Measurements from ENCODE around the gene ANKRD12.
"Not testable (repeated sequence)": the region's sequence is repeated elsewhere in the genome, so short reads cannot be mapped to it uniquely, and the experiment has no call there.

The ANKRD12 gene

DNA sequence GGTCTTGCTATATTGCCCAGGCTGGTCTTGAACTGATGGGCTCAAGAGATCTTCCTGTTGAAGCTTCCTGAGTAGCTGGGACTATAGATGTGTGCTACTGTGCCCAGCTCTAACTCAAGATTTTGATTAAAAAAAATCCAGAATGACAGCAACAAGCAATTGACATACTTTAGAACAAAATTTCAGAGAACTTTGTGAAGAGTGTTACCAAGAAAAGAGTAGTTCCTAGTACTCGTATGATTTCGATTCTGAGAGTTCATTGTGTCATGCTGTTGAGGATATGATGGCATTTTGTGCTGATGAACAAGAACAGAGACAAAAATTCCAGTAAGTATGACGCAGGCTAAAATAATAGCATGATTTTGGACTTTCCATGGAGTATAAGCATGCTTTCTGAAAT, 107.8 kb downstream of the ANKRD12 start:
- H3K4me1 ChIP-seq (ENCODE audit: insufficient read depth, low read length), result peaks cover 24% of the 10 kb centered on the region; the same call in 1 of the 2 replicates
- H3K9me3 ChIP-seq (ENCODE audit: insufficient read depth, low read depth, low read length), result no peaks in the 10 kb centered on the region
- H3K9ac ChIP-seq (ENCODE audit: low read depth, low read length), result no peak overlapping the region
- H3K27me3 ChIP-seq (ENCODE audit: insufficient read depth, low read length), result no peaks in the 10 kb centered on the region
- no peaks in the 10 kb centered on the region for H3K36me3 ChIP-seq (ENCODE audit: insufficient read depth, low read depth, low read length)
- H3K27ac ChIP-seq (ENCODE audit: low read length), result no peak overlapping the region
- no peak overlapping the region for H3K4me3 ChIP-seq (ENCODE audit: low read length)

DNA sequence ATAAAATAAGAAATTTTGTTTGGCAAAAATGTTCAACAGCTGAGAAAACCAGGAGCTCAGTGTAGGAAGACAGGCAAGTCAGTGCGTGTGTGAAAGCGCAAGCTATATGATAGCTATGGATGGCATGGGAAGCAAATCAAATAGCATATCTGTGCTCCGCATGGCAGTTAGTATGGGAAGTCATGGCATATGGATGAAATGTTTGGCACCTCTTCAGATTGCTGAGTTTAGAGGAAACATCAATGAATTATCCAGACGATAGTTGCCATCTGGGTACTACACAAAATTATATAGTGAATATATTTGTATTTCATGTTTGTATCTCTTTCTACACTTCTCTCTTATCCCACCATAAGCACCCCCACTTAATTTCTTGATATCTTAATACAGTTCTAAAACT, 112.1 kb downstream of the ANKRD12 start:
- no peaks in the 10 kb centered on the region for H3K27me3 ChIP-seq (ENCODE audit: insufficient read depth, low read length)
- no peak overlapping the region for H3K27ac ChIP-seq (ENCODE audit: low read length)
- no peak overlapping the region for H3K9ac ChIP-seq (ENCODE audit: low read depth, low read length)
- no peaks in the 10 kb centered on the region; the same call in 1 of the 2 replicates for H3K4me1 ChIP-seq (ENCODE audit: insufficient read depth, low read length)
- H3K9me3 ChIP-seq (ENCODE audit: insufficient read depth, low read depth, low read length), result no peaks in the 10 kb centered on the region
- H3K36me3 ChIP-seq (ENCODE audit: insufficient read depth, low read depth, low read length), result 0 out of 2 replicates have a peak, but pooled peaks cover under 1% of the 10 kb centered on the region
- H3K4me3 ChIP-seq (ENCODE audit: low read length), result no peak overlapping the region

DNA sequence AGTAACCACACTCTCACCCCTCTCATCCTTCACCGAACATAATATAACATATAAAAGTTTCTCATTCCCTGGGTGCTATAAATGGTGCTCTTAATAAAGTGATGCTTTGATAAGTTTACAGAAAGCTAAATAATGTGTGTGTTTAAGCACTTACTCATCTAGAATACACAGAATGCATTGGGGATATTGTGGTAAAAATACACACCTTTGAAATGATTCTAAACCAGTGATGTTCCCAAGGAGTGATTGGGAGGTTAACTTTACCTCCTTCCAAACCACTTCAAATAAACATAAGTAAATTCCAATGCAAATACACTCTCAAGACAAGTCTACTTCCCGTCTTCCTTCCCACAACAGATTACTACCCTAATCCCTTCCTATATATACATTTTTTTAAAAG, 112.7 kb downstream of the ANKRD12 start:
- Histone ChIP-seq H3K4me3 (ENCODE audit: low read length) (no peak overlapping the region), H3K4me1 (ENCODE audit: insufficient read depth, low read length) (no peaks in the 10 kb centered on the region; the same call in 1 of the 2 replicates), H3K9ac (ENCODE audit: low read depth, low read length) (no peak overlapping the region), H3K27ac (ENCODE audit: low read length) (no peak overlapping the region), H3K36me3 (ENCODE audit: insufficient read depth, low read depth, low read length) (peaks cover 7% of the 10 kb centered on the region; the same call in 1 of the 2 replicates), H3K9me3 (ENCODE audit: insufficient read depth, low read depth, low read length) (no peaks in the 10 kb centered on the region), H3K27me3 (ENCODE audit: insufficient read depth, low read length) (no peaks in the 10 kb centered on the region)

DNA sequence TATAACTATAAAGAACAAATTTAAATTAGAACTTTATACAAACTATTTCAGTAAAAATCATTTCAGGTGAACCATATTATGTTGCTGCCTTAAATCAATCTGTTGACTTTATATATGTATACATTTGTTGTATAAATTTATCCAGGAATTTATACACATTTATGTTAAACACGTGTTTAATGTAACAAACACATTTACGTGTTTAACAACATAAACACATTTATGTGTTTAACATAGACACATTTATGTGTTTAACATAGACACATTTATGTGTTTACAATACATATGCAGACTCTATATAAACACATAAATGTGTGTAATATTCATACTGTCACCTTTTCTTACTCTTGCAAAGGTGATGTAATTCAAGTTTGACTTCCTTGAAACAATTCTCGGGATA, 122.6 kb downstream of the ANKRD12 start:
- Histone ChIP-seq H3K36me3 (ENCODE audit: insufficient read depth, low read depth, low read length) (peaks cover 16% of the 10 kb centered on the region; the same call in 1 of the 2 replicates), H3K27me3 (ENCODE audit: insufficient read depth, low read length) (no peaks in the 10 kb centered on the region), H3K9ac (ENCODE audit: low read depth, low read length) (no peak overlapping the region), H3K4me1 (ENCODE audit: insufficient read depth, low read length) (peaks cover 6% of the 10 kb centered on the region; the same call in 1 of the 2 replicates), H3K4me3 (ENCODE audit: low read length) (no peak overlapping the region), H3K27ac (ENCODE audit: low read length) (no peak overlapping the region), H3K9me3 (ENCODE audit: insufficient read depth, low read depth, low read length) (no peaks in the 10 kb centered on the region)

DNA sequence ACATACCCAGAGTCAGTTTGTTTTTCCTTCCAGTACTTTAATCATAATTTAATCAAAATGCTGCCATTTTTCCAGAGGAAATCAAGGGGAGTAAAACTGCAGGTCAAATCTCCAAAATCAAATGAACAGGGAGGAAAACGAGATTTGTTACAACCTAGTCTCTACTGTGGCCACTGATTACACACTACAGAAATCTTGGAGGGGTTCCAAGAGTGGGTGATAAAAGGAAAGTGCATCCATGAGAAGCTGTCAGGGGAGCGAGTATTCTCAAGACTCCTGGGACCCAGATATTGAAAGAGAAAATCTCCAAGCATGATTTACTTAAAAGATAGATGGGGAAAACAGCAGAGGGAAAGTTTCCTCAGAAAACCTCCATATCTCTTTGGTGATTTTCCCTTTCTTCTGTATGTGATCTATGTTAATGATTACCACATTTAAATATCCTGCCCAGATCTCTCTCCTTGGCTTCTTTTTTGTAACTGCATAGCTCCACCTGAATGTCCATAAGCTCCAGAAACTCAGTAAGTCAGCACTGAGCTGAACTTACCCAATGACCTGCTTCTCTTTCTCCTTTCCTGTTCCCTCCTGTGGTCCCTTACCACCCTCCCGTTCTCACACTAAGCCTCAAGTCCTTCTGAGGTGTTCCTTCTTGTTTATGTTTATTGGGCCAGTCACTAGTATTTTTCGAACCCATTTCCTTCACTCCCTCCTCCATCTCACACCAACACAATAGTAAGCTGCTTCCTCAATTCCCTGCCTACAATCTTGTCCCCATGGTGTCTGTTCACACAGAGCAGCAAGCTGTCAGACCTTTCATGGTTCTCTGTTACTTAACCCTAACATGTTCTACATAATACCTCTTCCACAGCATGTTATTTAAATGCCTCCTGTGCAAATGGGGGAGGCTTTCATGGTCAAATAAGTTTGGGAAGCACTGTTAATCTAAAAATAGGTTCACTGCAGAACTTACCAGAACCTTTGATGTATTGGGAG, 124.1 kb downstream of the ANKRD12 start:
- H3K36me3 ChIP-seq (ENCODE audit: insufficient read depth, low read depth, low read length), result peaks cover 15% of the 10 kb centered on the region; the same call in 1 of the 2 replicates
- no peak overlapping the region for H3K4me3 ChIP-seq (ENCODE audit: low read length)
- no peaks in the 10 kb centered on the region for H3K9me3 ChIP-seq (ENCODE audit: insufficient read depth, low read depth, low read length)
- H3K9ac ChIP-seq (ENCODE audit: low read depth, low read length), result no peak overlapping the region
- H3K27me3 ChIP-seq (ENCODE audit: insufficient read depth, low read length), result no peaks in the 10 kb centered on the region
- no peak overlapping the region for H3K27ac ChIP-seq (ENCODE audit: low read length)
- H3K4me1 ChIP-seq (ENCODE audit: insufficient read depth, low read length), result peaks cover 6% of the 10 kb centered on the region; the same call in 1 of the 2 replicates

DNA sequence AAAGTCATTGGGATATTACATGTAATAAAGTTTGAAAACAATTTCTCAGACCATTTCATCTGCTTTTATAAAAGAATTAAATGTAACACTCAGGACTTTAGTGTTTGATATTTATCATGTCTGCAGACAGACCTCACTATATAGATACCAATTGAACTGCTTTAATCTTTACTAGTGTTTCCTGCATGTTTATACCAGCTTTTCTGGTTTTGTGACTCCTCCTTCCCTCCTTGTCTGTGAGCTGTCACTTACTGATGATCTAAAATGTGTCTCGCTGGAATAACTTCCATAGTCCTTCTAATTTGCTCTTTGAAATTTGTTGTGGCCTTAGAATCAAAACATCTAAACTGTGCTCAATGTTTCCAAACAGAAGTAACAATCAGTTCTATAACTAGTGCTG, 126.7 kb downstream of the ANKRD12 start:
- Histone ChIP-seq H3K4me3 (ENCODE audit: low read length) (no peak overlapping the region), H3K36me3 (ENCODE audit: insufficient read depth, low read depth, low read length) (peaks cover 15% of the 10 kb centered on the region; the same call in 1 of the 2 replicates), H3K27me3 (ENCODE audit: insufficient read depth, low read length) (no peaks in the 10 kb centered on the region), H3K9ac (ENCODE audit: low read depth, low read length) (no peak overlapping the region), H3K9me3 (ENCODE audit: insufficient read depth, low read depth, low read length) (no peaks in the 10 kb centered on the region), H3K4me1 (ENCODE audit: insufficient read depth, low read length) (peaks cover 6% of the 10 kb centered on the region; the same call in 1 of the 2 replicates), H3K27ac (ENCODE audit: low read length) (no peak overlapping the region)

DNA sequence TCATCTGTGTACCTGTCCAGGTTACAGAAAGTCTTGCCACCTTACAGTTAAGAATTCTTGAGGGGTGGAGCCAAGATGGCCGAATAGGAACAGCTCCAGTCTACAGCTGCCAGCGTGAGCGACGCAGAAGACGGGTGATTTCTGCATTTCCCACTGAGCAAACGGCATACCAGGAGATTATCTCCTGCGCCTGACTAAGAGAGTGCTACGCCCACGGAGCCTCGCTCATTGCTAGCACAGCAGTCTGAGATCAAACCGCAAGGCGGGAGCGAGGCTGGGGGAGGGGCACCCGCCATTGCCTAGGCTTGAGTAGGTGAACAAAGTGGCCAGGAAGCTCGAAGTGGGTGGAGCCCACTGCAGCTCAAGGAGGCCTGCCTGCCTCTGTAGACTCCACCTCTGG, 128.2 kb downstream of the ANKRD12 start:
- H3K9ac ChIP-seq (ENCODE audit: low read depth, low read length); H3K27ac ChIP-seq (ENCODE audit: low read length); H3K9me3 ChIP-seq (ENCODE audit: insufficient read depth, low read depth, low read length); H3K4me1 ChIP-seq (ENCODE audit: insufficient read depth, low read length); H3K27me3 ChIP-seq (ENCODE audit: insufficient read depth, low read length): not testable (repeated sequence)
- Histone ChIP-seq H3K36me3 (ENCODE audit: insufficient read depth, low read depth, low read length) (peaks cover 15% of the 10 kb centered on the region; the same call in 1 of the 2 replicates), H3K4me3 (ENCODE audit: low read length) (0 out of 2 replicates have a peak overlapping the region, but pooled peaks have one; percentile 1)

DNA sequence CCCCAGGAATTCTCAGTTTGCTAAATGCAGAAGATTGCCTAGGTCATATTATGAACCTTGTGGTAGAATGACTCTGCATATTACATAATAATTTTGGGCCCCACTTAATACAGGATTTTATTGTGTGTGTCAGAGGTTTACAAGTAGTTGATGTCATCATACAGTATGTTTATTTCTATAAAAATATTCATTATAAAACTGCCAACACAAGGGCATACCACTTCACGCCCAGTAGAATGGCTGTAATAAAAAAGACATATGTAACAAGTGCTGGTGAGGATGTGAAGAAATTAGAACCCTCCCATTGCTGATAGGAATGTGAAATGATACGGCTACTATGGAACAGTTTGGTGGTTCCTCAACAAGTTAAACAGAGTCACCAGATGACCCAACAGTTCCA, 136.6 kb downstream of the ANKRD12 start:
- H3K9ac ChIP-seq (ENCODE audit: low read depth, low read length), result no peak overlapping the region
- H3K4me1 ChIP-seq (ENCODE audit: insufficient read depth, low read length), result no peaks in the 10 kb centered on the region
- H3K27ac ChIP-seq (ENCODE audit: low read length), result no peak overlapping the region
- peaks cover 16% of the 10 kb centered on the region; the same call in 1 of the 2 replicates for H3K36me3 ChIP-seq (ENCODE audit: insufficient read depth, low read depth, low read length)
- no peaks in the 10 kb centered on the region for H3K9me3 ChIP-seq (ENCODE audit: insufficient read depth, low read depth, low read length)
- no peaks in the 10 kb centered on the region for H3K27me3 ChIP-seq (ENCODE audit: insufficient read depth, low read length)
- no peak overlapping the region for H3K4me3 ChIP-seq (ENCODE audit: low read length)

DNA sequence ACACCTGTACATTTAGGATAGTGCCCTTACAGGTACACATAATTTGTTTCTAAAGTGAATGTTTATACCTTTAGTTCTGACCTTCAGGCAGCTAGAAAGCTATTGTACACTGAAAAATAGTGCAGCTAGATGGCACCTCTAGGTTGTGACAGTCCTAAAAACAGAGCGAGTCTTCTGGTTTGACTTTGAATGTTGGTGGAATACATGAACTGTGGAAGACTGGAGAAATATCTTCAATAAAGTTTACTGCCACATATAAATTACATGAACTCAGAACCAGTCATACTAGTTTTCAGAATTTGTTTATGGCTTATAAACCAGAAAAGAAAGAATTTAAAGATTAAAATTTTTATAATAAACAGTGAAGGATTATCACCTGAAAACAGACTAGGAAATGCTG, 139.3 kb downstream of the ANKRD12 start:
- Histone ChIP-seq H3K27ac (ENCODE audit: low read length) (no peak overlapping the region), H3K9ac (ENCODE audit: low read depth, low read length) (no peak overlapping the region), H3K27me3 (ENCODE audit: insufficient read depth, low read length) (no peaks in the 10 kb centered on the region), H3K36me3 (ENCODE audit: insufficient read depth, low read depth, low read length) (peaks cover 24% of the 10 kb centered on the region), H3K4me1 (ENCODE audit: insufficient read depth, low read length) (no peaks in the 10 kb centered on the region), H3K9me3 (ENCODE audit: insufficient read depth, low read depth, low read length) (no peaks in the 10 kb centered on the region), H3K4me3 (ENCODE audit: low read length) (no peak overlapping the region)

DNA sequence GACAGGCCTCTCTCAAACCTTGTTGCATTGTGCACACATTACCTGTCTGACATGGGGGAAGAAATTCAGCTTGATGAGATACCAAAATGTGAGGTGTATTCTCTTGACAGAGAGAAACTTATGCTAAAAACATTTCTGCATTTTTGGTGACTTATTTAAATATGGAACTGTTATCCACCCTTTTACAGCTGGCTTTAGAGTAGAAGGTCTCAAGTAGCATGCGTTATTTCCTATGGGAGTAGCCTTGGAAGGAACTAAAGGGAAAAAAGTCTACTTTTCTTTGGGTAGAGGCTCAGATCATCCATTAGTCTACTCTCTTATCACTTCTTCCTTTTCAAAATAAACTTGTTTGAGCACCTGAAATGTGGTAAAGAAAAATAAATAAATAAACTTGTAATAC, 141.4 kb downstream of the ANKRD12 start:
- no peaks in the 10 kb centered on the region for H3K9me3 ChIP-seq (ENCODE audit: insufficient read depth, low read depth, low read length)
- no peaks in the 10 kb centered on the region for H3K4me1 ChIP-seq (ENCODE audit: insufficient read depth, low read length)
- peaks cover 26% of the 10 kb centered on the region for H3K36me3 ChIP-seq (ENCODE audit: insufficient read depth, low read depth, low read length)
- no peak overlapping the region for H3K9ac ChIP-seq (ENCODE audit: low read depth, low read length)
- no peak overlapping the region for H3K4me3 ChIP-seq (ENCODE audit: low read length)
- no peak overlapping the region for H3K27ac ChIP-seq (ENCODE audit: low read length)
- H3K27me3 ChIP-seq (ENCODE audit: insufficient read depth, low read length), result no peaks in the 10 kb centered on the region

DNA sequence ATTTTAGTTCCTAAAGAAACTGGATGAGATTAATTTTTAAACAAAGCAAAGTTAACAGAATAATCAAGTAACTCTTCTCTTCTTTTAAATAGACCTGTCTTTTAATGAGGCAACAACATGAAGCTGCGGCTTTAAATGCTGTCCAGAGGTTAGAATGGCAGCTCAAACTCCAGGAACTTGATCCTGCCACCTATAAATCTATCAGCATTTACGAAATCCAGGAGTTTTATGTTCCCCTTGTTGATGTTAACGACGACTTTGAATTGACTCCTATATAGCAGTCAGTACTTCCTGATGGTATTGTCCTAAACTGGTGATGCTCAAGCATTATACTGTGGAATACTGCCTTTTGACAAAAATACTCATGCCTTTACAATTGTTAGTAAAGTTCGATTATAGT, 144.3 kb downstream of the ANKRD12 start:
- H3K9me3 ChIP-seq (ENCODE audit: insufficient read depth, low read depth, low read length), result no peaks in the 10 kb centered on the region
- no peak overlapping the region for H3K4me3 ChIP-seq (ENCODE audit: low read length)
- H3K9ac ChIP-seq (ENCODE audit: low read depth, low read length), result no peak overlapping the region
- H3K27me3 ChIP-seq (ENCODE audit: insufficient read depth, low read length), result no peaks in the 10 kb centered on the region
- H3K36me3 ChIP-seq (ENCODE audit: insufficient read depth, low read depth, low read length), result peaks cover 22% of the 10 kb centered on the region; the same call in 1 of the 2 replicates
- no peak overlapping the region for H3K27ac ChIP-seq (ENCODE audit: low read length)
- no peaks in the 10 kb centered on the region for H3K4me1 ChIP-seq (ENCODE audit: insufficient read depth, low read length)

DNA sequence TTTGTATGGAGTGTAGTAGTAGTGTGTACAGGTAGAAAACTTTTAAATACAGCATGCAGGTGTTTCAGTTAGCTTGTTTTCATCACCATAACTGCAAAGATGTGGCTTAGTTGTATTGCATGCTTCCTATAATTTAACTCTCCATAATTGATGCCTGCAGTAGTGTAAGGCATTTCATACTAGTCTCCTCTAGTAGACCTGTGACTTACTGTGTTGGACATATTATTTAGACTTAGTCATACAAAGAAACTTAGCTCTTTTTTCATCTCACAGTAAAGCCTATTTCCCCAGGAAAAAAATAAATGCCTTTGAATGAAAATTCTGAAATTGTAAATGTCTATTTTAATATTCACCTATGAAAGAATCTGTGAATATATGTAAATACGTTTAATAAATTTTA, 145.2 kb downstream of the ANKRD12 start:
- H3K27ac ChIP-seq (ENCODE audit: low read length), result no peak overlapping the region
- no peak overlapping the region for H3K9ac ChIP-seq (ENCODE audit: low read depth, low read length)
- no peaks in the 10 kb centered on the region; the same call in 1 of the 2 replicates for H3K4me1 ChIP-seq (ENCODE audit: insufficient read depth, low read length)
- H3K27me3 ChIP-seq (ENCODE audit: insufficient read depth, low read length), result no peaks in the 10 kb centered on the region
- H3K9me3 ChIP-seq (ENCODE audit: insufficient read depth, low read depth, low read length), result no peaks in the 10 kb centered on the region
- no peak overlapping the region for H3K4me3 ChIP-seq (ENCODE audit: low read length)
- peaks cover 16% of the 10 kb centered on the region; the same call in 1 of the 2 replicates for H3K36me3 ChIP-seq (ENCODE audit: insufficient read depth, low read depth, low read length)

Measured in iPS-20b (cell line).